GM12875 (cell line): Measurements from ENCODE around the gene ZNF324.
A peak's percentile ranks its signal among the peaks of the same experiment; 100 is the strongest.
"Not testable (repeated sequence)": the region's sequence is repeated elsewhere in the genome, so short reads cannot be mapped to it uniquely, and the experiment has no call there.

Experiments used
- H3K4me3 ChIP-seq: one replicate; pipeline ENCODE4 v1.5.1; 2011; ENCODE audit warnings: low read depth, low read length, control low read depth
- TF ChIP-seq, protein P1 (sequence below): IDR thresholded peaks from 2 replicates; pipeline ENCODE4 v1.5.1; 2011; ENCODE audit warnings: low read depth, mild to moderate bottlenecking, control low read depth, inconsistent platforms, low read length, moderate library complexity, borderline replicate concordance; ENCODE audit not compliant: insufficient read depth

The ZNF324 gene

DNA sequence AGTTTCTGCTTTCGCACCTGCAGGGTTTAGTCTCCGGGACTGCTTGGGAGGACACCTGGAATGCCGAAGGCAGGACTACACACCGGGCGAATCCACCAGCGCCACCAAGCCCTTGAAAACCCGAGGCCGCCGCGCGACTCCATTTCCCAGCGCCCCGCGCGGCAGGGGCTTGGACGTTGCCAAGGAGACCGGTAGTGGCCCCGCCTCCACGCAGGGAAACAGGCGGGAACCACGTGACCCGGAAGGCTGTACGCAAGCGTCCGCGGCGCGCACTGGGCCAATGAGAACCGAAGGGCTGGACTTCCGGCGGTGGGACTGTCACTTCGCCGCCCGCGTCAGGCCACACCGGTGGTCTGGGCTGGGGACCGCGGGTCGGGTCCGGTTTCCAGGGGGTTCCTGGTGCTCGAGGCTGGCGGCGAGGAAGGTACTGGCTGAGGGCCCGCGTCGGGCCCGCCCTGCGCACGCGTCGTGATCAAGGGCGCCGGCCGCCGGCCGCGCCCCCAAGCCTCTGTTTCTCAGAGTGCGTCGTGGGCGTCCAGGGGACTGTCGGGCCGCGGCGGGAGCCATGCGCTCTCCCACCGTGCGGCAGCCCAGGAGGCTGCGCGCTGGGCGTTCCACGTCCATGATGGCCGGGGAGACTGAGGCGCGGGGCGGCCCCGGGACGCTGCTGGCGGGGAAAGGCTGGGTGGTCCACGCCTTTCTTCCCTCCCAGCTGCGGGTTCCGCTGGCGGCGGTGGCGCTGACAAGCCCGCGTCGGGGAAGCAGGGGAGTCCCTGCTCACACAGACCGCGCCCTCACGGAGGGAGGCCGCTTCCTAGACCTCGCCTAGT is at the start of gene ZNF324:
Gene ZNF324, plus strand, starts transcription at position 321 of the 830 bp plus-strand sequence. CDS start 2,106 bp downstream, outside the sequence.
- H3K4me3 ChIP-seq: peak within 1 kb of the TSS; percentile 95
- TF ChIP-seq, protein P1, sequence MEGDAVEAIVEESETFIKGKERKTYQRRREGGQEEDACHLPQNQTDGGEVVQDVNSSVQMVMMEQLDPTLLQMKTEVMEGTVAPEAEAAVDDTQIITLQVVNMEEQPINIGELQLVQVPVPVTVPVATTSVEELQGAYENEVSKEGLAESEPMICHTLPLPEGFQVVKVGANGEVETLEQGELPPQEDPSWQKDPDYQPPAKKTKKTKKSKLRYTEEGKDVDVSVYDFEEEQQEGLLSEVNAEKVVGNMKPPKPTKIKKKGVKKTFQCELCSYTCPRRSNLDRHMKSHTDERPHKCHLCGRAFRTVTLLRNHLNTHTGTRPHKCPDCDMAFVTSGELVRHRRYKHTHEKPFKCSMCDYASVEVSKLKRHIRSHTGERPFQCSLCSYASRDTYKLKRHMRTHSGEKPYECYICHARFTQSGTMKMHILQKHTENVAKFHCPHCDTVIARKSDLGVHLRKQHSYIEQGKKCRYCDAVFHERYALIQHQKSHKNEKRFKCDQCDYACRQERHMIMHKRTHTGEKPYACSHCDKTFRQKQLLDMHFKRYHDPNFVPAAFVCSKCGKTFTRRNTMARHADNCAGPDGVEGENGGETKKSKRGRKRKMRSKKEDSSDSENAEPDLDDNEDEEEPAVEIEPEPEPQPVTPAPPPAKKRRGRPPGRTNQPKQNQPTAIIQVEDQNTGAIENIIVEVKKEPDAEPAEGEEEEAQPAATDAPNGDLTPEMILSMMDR: no peak

DNA sequence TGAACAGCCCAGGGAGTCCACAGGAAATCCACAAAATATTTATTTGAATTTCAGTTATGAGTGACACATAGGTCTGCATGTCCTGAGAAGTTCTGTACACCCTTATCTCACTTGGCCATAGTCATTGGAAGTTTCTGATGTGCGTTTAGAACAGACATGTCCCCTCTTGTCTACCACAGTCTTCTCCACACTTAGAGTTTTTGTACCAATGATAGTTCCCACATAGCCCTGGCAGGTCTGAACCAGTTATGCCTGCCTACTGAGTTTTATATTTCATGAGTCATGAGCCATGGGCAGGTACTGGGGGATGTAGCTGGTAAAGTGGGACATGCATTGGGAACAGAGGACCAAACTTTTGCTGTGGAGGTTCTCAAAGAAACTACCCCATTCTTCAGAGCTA is 38.3 kb upstream of the ZNF324 start:
- H3K4me3 ChIP-seq: no peak overlapping the region
- TF ChIP-seq, protein P1: no peak

DNA sequence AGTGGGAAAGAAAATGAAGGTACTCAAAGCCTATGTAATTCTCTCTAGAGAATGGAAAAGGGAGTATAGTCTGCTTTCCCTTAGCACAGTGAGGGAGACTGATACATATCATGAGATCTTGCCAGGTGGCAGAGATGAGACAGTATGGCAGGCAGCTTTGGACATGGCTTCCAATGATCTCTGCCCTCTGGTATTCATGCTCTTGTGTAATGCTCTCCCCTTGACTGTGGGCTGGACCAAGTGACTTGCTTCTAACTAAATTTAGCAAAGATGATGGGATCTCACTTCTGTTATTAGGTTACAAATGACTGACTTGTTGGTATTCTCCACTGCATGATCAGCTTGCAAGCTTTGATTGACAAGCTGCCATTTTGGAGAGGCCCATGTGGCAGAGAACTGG is 37.1 kb upstream of the ZNF324 start:
- TF ChIP-seq, protein P1: no peak
- H3K4me3 ChIP-seq: no peak overlapping the region

DNA sequence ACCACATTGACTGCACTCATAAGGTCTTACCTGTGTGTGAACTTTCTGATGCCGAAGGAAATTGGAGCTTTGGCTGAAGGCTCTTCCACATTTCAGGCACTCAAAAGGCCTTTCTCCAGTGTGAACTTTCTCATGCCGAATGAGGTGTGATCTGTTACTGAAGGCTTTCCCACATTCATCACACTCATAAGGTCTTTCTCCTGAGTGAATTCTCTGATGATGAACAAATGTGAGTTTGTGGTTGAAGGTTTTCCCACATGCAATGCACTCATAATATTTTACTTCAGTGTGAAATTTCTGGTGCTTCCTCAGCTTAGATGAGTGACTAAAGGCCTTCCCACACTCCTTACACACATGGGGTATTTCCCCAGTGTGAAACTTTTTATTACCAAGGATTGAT is 32.7 kb upstream of the ZNF324 start:
- no peak overlapping the region for H3K4me3 ChIP-seq
- TF ChIP-seq, protein P1: no peak

DNA sequence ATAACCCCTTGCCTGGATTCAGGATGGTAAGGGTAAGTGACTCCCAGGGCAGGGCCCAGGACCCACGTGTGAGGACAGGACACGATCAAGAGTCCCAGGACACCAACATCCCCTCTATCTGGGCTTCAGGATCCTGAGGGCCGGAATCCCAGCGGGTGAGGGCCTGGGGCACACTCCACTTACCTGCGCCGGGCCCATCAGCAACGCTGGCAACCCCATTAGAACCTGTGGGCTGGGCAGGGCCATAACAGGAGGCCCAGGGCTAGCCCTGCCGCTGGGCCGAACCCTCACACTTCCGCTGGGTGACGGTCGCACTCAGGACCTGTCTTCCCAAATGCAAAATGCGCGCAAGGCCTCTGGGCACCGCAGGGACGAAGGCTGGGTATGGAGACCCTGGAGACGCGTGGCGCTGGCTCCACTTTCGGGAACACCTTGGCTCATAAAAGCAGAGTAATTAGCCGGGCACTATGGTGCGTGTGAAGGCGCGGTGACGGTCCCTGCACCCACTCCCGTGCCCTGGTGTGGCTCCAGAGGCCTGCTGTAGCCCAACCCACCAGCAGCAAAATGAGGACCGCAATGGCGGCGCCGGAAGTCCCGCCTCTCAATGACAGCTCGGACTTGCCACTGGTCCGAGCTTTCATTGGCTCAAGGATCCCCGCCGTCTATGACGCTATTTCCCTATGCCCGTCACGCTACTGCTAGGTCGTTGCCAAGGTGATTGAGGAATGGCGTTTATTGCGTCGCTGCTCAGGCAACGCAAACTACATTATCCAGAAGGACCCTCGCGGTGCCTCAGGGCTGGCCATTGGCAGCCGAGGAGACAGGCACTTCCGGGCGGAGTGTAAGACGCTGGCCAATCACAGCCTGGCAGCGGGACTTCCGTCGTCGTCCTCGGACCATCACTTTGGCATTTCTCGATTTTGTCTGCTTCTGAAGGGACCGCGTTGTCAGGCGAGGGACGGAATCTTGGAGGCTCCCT is 27.0 kb upstream of the ZNF324 start, which contains the start of gene ZNF132:
Gene ZNF132, minus strand, starts transcription at position 578 of the 979 bp plus-strand sequence. Its CDS starts 332 bp downstream, at position 246.
- peak within 1 kb of the TSS; percentile 90 for H3K4me3 ChIP-seq
- TF ChIP-seq, protein P1: no peak

DNA sequence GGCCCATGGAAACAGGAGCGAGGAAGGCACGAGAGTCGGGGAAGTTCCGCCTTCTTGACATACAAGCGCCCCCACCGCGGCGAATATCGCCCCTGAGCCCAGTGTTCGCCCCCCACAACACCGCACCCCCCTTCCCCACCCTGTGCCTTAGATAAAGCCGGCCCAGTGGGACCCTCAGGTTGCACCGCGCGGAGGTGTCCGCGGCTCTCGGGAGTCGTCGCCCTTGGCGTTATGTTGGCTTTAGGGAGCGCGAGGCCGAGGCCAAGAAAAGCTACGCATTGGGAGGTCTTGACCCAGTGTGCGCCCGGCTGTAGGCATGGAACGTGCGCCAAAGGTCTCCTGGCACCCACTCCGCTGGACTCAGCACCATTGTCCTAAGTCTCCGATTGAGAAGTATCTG is 26.3 kb upstream of the ZNF324 start:
- peak overlapping the region; percentile 90 for H3K4me3 ChIP-seq
- TF ChIP-seq, protein P1: no peak

DNA sequence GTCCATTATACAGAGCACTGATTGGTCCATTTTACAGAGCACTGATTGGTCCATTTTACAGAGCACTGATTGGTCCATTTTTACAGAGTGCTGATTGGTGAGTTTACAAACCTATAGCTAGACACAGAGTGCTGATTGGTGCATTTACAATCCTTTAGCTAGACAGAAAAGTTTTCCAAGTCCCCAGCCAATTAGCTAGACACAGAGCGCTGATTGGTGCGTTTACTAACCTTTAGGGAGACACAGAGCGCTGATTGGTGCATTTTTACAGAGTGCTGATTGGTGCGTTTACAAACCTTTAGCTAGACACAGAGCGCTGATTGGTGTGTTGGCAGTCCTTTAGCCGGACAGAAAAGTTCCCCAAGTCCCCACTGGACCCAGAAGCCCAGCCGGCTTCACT is 23.9 kb upstream of the ZNF324 start:
- not testable (repeated sequence) for H3K4me3 ChIP-seq

DNA sequence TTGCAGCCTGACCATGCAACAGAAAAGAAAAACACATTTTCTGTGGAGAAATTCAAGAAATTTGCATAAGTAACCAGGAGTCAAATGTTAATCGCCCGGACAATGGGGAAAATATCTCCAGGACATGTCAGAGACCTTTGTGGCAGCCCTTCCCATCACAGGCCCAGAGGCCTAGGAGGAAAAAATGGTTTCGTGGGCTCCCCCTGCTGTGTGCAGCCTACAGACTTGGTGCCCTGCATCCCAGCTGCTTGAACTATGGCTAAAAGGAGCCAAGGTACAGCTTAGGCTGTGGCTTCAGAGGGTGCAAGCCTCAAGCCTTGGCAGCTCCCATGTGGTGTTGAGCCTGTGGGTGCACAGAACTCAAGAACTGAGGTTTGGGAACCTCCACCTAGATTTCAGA is 18.0 kb upstream of the ZNF324 start:
- not testable (repeated sequence) for H3K4me3 ChIP-seq

DNA sequence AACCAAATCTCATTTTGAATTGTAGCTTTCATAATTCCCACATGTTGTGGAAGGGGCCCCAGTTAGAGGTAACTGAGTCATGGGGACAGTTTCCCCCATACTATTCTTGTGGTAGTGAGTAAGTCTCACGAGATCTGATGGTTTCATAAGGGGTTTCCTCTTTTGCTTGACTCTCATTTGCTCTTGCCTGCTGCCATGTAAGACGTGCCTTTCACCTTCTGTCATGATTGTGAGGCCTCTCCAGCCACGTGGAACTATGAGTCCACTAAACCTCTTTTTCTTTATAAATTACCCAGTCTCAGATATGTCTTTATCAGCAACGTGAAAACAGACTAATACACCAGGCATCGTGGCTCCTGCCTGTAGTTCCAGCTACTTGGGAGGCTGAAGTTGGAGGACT is 16.9 kb upstream of the ZNF324 start:
- H3K4me3 ChIP-seq: not testable (repeated sequence)
